ENCODE measurements around the gene ZC3H8.

DNA sequence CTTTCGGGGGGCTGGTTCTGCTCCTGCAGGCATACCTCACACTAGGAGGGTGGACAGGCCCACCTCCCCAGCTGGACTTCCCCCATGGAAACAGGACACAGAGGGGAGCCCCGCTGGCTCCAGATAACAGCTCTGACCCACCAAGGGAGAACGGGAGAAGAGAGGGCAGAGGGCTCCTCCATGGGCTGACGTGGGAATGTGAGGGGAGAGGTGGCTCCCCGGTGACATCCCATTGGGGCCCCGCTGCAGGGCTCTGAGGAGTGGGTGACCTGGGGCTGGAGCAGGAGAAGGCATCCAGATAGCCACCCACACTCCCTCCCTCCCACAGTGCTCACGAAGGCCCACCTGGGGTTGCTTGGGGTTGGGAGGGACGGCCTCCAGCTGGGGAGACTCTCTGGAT is 70.7 kb downstream of the ZC3H8 start:
- TF ChIP-seq POLR2A (IDR thresholded peaks at IDR 0.05; ENCODE audit: low read depth, low read length) (no peak), FOS (IDR thresholded peaks at IDR 0.05; ENCODE audit: borderline replicate concordance, insufficient read depth, low read length) (no peak)
- TF ChIP-seq, protein P1, sequence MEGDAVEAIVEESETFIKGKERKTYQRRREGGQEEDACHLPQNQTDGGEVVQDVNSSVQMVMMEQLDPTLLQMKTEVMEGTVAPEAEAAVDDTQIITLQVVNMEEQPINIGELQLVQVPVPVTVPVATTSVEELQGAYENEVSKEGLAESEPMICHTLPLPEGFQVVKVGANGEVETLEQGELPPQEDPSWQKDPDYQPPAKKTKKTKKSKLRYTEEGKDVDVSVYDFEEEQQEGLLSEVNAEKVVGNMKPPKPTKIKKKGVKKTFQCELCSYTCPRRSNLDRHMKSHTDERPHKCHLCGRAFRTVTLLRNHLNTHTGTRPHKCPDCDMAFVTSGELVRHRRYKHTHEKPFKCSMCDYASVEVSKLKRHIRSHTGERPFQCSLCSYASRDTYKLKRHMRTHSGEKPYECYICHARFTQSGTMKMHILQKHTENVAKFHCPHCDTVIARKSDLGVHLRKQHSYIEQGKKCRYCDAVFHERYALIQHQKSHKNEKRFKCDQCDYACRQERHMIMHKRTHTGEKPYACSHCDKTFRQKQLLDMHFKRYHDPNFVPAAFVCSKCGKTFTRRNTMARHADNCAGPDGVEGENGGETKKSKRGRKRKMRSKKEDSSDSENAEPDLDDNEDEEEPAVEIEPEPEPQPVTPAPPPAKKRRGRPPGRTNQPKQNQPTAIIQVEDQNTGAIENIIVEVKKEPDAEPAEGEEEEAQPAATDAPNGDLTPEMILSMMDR (IDR thresholded peaks at IDR 0.05; ENCODE audit: extremely low read depth in 1 of 2, insufficient read depth in 1 of 2, low read depth in 1 of 2, low read length in 2 of 2): no peak
